CD4-positive, alpha-beta T cell (primary cell): Measurements from ENCODE around the gene TUBGCP6. TPM values are rescaled to one million over a fixed set of nuclear protein-coding genes. Genes with fewer than 3 reads are reported as not detected.

ENCODE experiments used
- ATAC-seq: fragments of 200-7000 bp; cut with Tn5 transposase; one replicate; pipeline ENCODE4 v1.10.0; 2022; ENCODE audit warnings: mild to moderate bottlenecking; ENCODE audit not compliant: poor library complexity
- CTCF ChIA-PET: fragments of 350-600 bp; sonication (Branson Sonifier 250); formaldehyde crosslinking; loops from one replicate; lab custom pipeline; 2021; ENCODE audit warnings: antibody characterized with exemption, inconsistent platforms; lab: Charles Lee
- POLR2A ChIA-PET: fragments of 350-600 bp; sonication (Branson Sonifier 250); formaldehyde crosslinking; loops from one replicate; lab custom pipeline; 2021; ENCODE audit warnings: antibody characterized with exemption, inconsistent platforms; lab: Charles Lee
- DNase-seq, 14 experiments: peaks; one replicate each; pipeline ENCODE4 v3.0.0-alpha.2; 2013 to 2020; ENCODE audit warnings: mixed read lengths in 2 of 14
- H3K27ac ChIP-seq, 2 donors: one replicate each; pipeline versions ENCODE4 v1.5.1 to v1.7.0; 2013; ENCODE audit warnings: low read length in 2 of 2, low read depth in 1 of 2, mild to moderate bottlenecking in 1 of 2
- H3K27me3 ChIP-seq, 2 experiments: 1 replicate in 1 of 2; 2 replicates in 1 of 2; pipeline versions ENCODE4 v1.6.1 to v1.7.0; 2013; ENCODE audit warnings: low read length in 2 of 2, control low read depth in 1 of 2, mild to moderate bottlenecking in 1 of 2, moderate library complexity in 1 of 2; ENCODE audit not compliant: insufficient read depth in 2 of 2, control insufficient read depth in 1 of 2
- H3K36me3 ChIP-seq: one replicate; pipeline ENCODE4 v1.6.1; 2013; ENCODE audit warnings: low read length, control low read depth; ENCODE audit not compliant: insufficient read depth
- H3K4me1 ChIP-seq: one replicate; pipeline ENCODE4 v1.6.1; 2013; ENCODE audit warnings: low read length, control low read depth; ENCODE audit not compliant: insufficient read depth
- H3K4me3 ChIP-seq: one replicate; pipeline ENCODE4 v1.5.1; 2013; ENCODE audit warnings: mild to moderate bottlenecking, low read length, moderate library complexity
- H3K9me3 ChIP-seq, 2 experiments: 1 replicate in 1 of 2; 2 replicates in 1 of 2; pipeline versions ENCODE4 v1.6.1 to v1.7.0; 2013; ENCODE audit warnings: low read length in 2 of 2, mild to moderate bottlenecking in 2 of 2, control low read depth in 1 of 2, moderate library complexity in 1 of 2; ENCODE audit not compliant: control insufficient read depth in 1 of 2, insufficient read depth in 1 of 2
- H3K27ac Mint-ChIP-seq: one replicate; pipeline ENCODE4 v1.8.0; 2020; ENCODE audit warnings: mixed read lengths
- H3K27me3 Mint-ChIP-seq: one replicate; pipeline ENCODE4 v1.8.0; 2021; ENCODE audit warnings: mixed read lengths
- H3K36me3 Mint-ChIP-seq: one replicate; pipeline ENCODE4 v1.8.0; 2021; ENCODE audit warnings: low read depth, mixed read lengths
- H3K4me1 Mint-ChIP-seq: one replicate; pipeline ENCODE4 v1.8.0; 2021; ENCODE audit warnings: low read depth, mixed read lengths
- H3K4me3 Mint-ChIP-seq: one replicate; pipeline ENCODE4 v1.8.0; 2020; ENCODE audit warnings: mild to moderate bottlenecking, mixed read lengths
- H3K9me3 Mint-ChIP-seq: one replicate; pipeline ENCODE4 v1.8.0; 2020; ENCODE audit warnings: mixed read lengths
- CTCF ChIP-seq: fragments of 200-600 bp; IDR thresholded peaks from one replicate; pipeline ENCODE4 v1.8.0; 2022; ENCODE audit warnings: antibody characterized with exemption, mild to moderate bottlenecking
- intact Hi-C, 2 experiments: fragments of 100-400 bp; cut with DNase I in 1 of 2; cut with micrococcal nuclease in 1 of 2; formaldehyde crosslinking; loops; one replicate each; pipeline versions ENCODE4 v1.15.1 to v1.9.0; 2023 to 2025; cut with DNase I, micrococcal nuclease
- total RNA-seq, 174 experiments: library from RNA in 2 of 174; stranded (reverse) in 2 of 174; gene quantifications; one replicate each; pipeline ENCODE4 v1.2.3 and lab custom pipeline; 2021 to 2026

Gene TUBGCP6
- total RNA-seq, 2 experiments from 2014 or later, result 124 to 126 TPM

GRCh38 chr22:50266994-50267393, 22.2 kb upstream of the TUBGCP6 start:
- TF ChIP-seq CTCF, result no peak
- Histone ChIP-seq H3K36me3 (no peaks in the 10 kb centered on the region), H3K27me3 (peaks cover 17 to 18% of the 10 kb centered on the region in 2 experiments), H3K4me1 (peaks cover 49% of the 10 kb centered on the region), H3K9me3 (peaks cover 0 to 22% of the 10 kb centered on the region in 2 experiments), H3K27ac (no peak overlapping the region), H3K4me3 (no peak overlapping the region)
- no peak overlapping the region for H3K27ac Mint-ChIP-seq
- peaks cover 21% of the 10 kb centered on the region for H3K4me1 Mint-ChIP-seq
- no peak overlapping the region for H3K4me3 Mint-ChIP-seq
- POLR2A ChIA-PET, result interaction anchor here (0.8 kb wide), 1 partner anchor 16 kb away, joined by 5 read pairs; the partner anchor contains the start of gene HDAC10
- H3K27me3 Mint-ChIP-seq, result peaks cover 16% of the 10 kb centered on the region
- ATAC-seq (no peak), DNase-seq (no peak)
- no peaks in the 10 kb centered on the region for H3K36me3 Mint-ChIP-seq
- intact Hi-C loops, result no loop called here
- CTCF ChIA-PET, result interaction anchor here (0.7 to 0.9 kb wide), 2 partner anchors 25 to 77 kb away, joined by 3 read pairs; no protein-coding TSS in a partner anchor
- H3K9me3 Mint-ChIP-seq, result no peaks in the 10 kb centered on the region

GRCh38 chr22:50264946-50265669, 20.3 kb upstream of the TUBGCP6 start:
- peaks cover 44% of the 10 kb centered on the region for H3K4me1 ChIP-seq
- no peak overlapping the region for H3K4me3 ChIP-seq
- peaks cover 23 to 27% of the 10 kb centered on the region in 2 experiments for H3K27me3 ChIP-seq
- intact Hi-C loops, result no loop called here
- H3K9me3 ChIP-seq, result peaks cover 0 to 28% of the 10 kb centered on the region in 2 experiments
- Mint-ChIP-seq H3K36me3 (no peaks in the 10 kb centered on the region), H3K27ac (no peak overlapping the region), H3K27me3 (peaks cover 17% of the 10 kb centered on the region), H3K9me3 (no peaks in the 10 kb centered on the region), H3K4me3 (no peak overlapping the region), H3K4me1 (peaks cover 15% of the 10 kb centered on the region)
- DNase-seq (no peak), ATAC-seq (no peak)
- H3K36me3 ChIP-seq, result no peaks in the 10 kb centered on the region
- no peak for TF ChIP-seq CTCF
- CTCF ChIA-PET, result no interaction called here
- H3K27ac ChIP-seq, result no peak overlapping the region
- POLR2A ChIA-PET, result no interaction called here

GRCh38 chr22:50264104-50264745, 19.4 kb upstream of the TUBGCP6 start:
- H3K27me3 ChIP-seq, result peaks cover 23 to 29% of the 10 kb centered on the region in 2 experiments
- peaks cover 15% of the 10 kb centered on the region for H3K4me1 Mint-ChIP-seq
- H3K4me3 ChIP-seq, result no peak overlapping the region
- TF ChIP-seq CTCF, result no peak
- peak overlapping the region; percentile 20 for H3K4me3 Mint-ChIP-seq
- POLR2A ChIA-PET, result no interaction called here
- peaks cover 0 to 29% of the 10 kb centered on the region in 2 experiments for H3K9me3 ChIP-seq
- ATAC-seq, result no peak
- H3K27ac Mint-ChIP-seq, result no peak overlapping the region
- H3K36me3 Mint-ChIP-seq, result no peaks in the 10 kb centered on the region
- H3K27me3 Mint-ChIP-seq, result peaks cover 18% of the 10 kb centered on the region
- intact Hi-C loops, result no loop called here
- no peak for DNase-seq
- CTCF ChIA-PET, result no interaction called here
- no peaks in the 10 kb centered on the region for H3K36me3 ChIP-seq
- no peak overlapping the region for H3K27ac ChIP-seq
- no peaks in the 10 kb centered on the region for H3K9me3 Mint-ChIP-seq
- H3K4me1 ChIP-seq, result peaks cover 37% of the 10 kb centered on the region
